Thyroid gland (tissue), 4 donors: ENCODE results near the gene DGUOK.

Source experiments
- POLR2A ChIP-seq, 2 donors: fragments of 450-650 bp; IDR thresholded peaks; one replicate each; pipeline ENCODE4 v1.6.1; 2017; ENCODE audit warnings: antibody characterized with exemption in 2 of 2, mild to moderate bottlenecking in 2 of 2, moderate library complexity in 1 of 2
- TF ChIP-seq, protein P1 (sequence below), 6 experiments: fragments of 200-600 bp in 3 of 6; fragments of 450-650 bp in 3 of 6; sonication (generic) in 3 of 6; IDR thresholded peaks; one replicate each; pipeline ENCODE4 v1.5.1; 2016 to 2019; ENCODE audit warnings: antibody characterized with exemption in 6 of 6, mild to moderate bottlenecking in 2 of 6, inconsistent platforms in 1 of 6, moderate library complexity in 1 of 6

DNA sequence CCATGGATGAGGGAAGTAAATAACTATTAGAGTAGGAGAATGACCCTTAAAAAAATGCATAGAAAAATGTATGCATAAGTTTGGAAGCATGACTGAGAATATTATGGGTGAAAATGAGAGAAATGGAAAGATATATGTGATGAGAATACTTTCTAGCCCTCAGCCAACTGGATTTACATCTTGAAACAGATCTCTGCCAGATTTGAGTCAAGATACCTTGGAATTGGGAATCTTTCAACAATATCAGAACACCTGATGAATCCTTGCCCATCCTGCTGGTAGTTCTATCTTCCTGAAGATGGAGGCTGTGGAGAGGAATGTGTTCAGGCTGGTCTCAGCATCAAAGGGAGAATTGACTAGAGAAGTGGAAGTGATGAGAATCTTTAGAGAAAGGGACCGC is 63.9 kb downstream of the DGUOK start:
- TF ChIP-seq, protein P1, sequence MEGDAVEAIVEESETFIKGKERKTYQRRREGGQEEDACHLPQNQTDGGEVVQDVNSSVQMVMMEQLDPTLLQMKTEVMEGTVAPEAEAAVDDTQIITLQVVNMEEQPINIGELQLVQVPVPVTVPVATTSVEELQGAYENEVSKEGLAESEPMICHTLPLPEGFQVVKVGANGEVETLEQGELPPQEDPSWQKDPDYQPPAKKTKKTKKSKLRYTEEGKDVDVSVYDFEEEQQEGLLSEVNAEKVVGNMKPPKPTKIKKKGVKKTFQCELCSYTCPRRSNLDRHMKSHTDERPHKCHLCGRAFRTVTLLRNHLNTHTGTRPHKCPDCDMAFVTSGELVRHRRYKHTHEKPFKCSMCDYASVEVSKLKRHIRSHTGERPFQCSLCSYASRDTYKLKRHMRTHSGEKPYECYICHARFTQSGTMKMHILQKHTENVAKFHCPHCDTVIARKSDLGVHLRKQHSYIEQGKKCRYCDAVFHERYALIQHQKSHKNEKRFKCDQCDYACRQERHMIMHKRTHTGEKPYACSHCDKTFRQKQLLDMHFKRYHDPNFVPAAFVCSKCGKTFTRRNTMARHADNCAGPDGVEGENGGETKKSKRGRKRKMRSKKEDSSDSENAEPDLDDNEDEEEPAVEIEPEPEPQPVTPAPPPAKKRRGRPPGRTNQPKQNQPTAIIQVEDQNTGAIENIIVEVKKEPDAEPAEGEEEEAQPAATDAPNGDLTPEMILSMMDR (IDR thresholded peaks at IDR 0.05), result no peak
- no peak for TF ChIP-seq POLR2A (IDR thresholded peaks at IDR 0.05)
